SK-N-DZ (cell line): ENCODE measurements around the gene TNPO2.

ENCODE experiments used
- small RNA-seq, 2 experiments: library from RNA; depleted of rRNA; stranded (forward); fragments of <200 nt; gene quantifications; one replicate each; pipeline ENCODE3, GENCODE V24; 2014

TNPO2 gene

Small RNA genes within 50 kb of the gene (small RNA-seq; reads per million reads assigned to genes)
- gene SNORD41: 3.6 to 539 reads per million in 2 experiments
